ENCODE results near the gene MED25.

The MED25 gene

GRCh38 chr19:49837425-49837824, 19.3 kb downstream of the MED25 start:
- no peak for TF ChIP-seq CTCF (IDR thresholded peaks at IDR 0.05; ENCODE audit: poor library complexity, severe bottlenecking)
- no peak overlapping the region for H3K27ac ChIP-seq (ENCODE audit: poor library complexity, severe bottlenecking)
- H3K4me1 ChIP-seq (ENCODE audit: insufficient read depth, poor library complexity, severe bottlenecking), result no peaks in the 10 kb centered on the region
- peaks cover 57% of the 10 kb centered on the region for H3K36me3 ChIP-seq (ENCODE audit: low read depth)
- no peak overlapping the region for H3K4me3 ChIP-seq (ENCODE audit: severe bottlenecking)
- no peaks in the 10 kb centered on the region for H3K9me3 ChIP-seq (ENCODE audit: severe bottlenecking)
- H3K27me3 ChIP-seq (ENCODE audit: insufficient read depth, poor library complexity, severe bottlenecking), result no peaks in the 10 kb centered on the region
- ATAC-seq (ENCODE audit: low read depth) (no peak), DNase-seq (ENCODE audit: low spot score) (no peak)

GRCh38 chr19:49838885-49839588, 20.9 kb downstream of the MED25 start:
- H3K27ac ChIP-seq (ENCODE audit: poor library complexity, severe bottlenecking), result no peak overlapping the region
- no peaks in the 10 kb centered on the region for H3K27me3 ChIP-seq (ENCODE audit: insufficient read depth, poor library complexity, severe bottlenecking)
- no peak for ATAC-seq (ENCODE audit: low read depth)
- peaks cover 45% of the 10 kb centered on the region for H3K36me3 ChIP-seq (ENCODE audit: low read depth)
- H3K4me3 ChIP-seq (ENCODE audit: severe bottlenecking), result no peak overlapping the region
- no peak for DNase-seq (ENCODE audit: low spot score)
- H3K4me1 ChIP-seq (ENCODE audit: insufficient read depth, poor library complexity, severe bottlenecking), result no peaks in the 10 kb centered on the region
- TF ChIP-seq CTCF (IDR thresholded peaks at IDR 0.05; ENCODE audit: poor library complexity, severe bottlenecking), result no peak
- H3K9me3 ChIP-seq (ENCODE audit: severe bottlenecking), result no peaks in the 10 kb centered on the region

- TF ChIP-seq CTCF (IDR thresholded peaks at IDR 0.05; ENCODE audit: poor library complexity, severe bottlenecking), result no peak
- Histone ChIP-seq H3K9me3 (ENCODE audit: severe bottlenecking) (no peaks in the 10 kb centered on the region), H3K4me3 (ENCODE audit: severe bottlenecking) (no peak overlapping the region), H3K36me3 (ENCODE audit: low read depth) (peaks cover 42% of the 10 kb centered on the region), H3K27me3 (ENCODE audit: insufficient read depth, poor library complexity, severe bottlenecking) (no peaks in the 10 kb centered on the region), H3K4me1 (ENCODE audit: insufficient read depth, poor library complexity, severe bottlenecking) (no peaks in the 10 kb centered on the region), H3K27ac (ENCODE audit: poor library complexity, severe bottlenecking) (no peak overlapping the region)
- no peak for DNase-seq (ENCODE audit: low spot score)
- ATAC-seq (ENCODE audit: low read depth), result no peak
These were observed 21.6 kb downstream of the MED25 start for GRCh38 chr19:49839713-49840112.

GRCh38 chr19:49840321-49840720, 22.2 kb downstream of the MED25 start:
- peaks cover 35% of the 10 kb centered on the region for H3K36me3 ChIP-seq (ENCODE audit: low read depth)
- ATAC-seq (ENCODE audit: low read depth) (no peak), DNase-seq (ENCODE audit: low spot score) (no peak)
- no peaks in the 10 kb centered on the region for H3K27me3 ChIP-seq (ENCODE audit: insufficient read depth, poor library complexity, severe bottlenecking)
- no peak overlapping the region for H3K4me3 ChIP-seq (ENCODE audit: severe bottlenecking)
- no peaks in the 10 kb centered on the region for H3K9me3 ChIP-seq (ENCODE audit: severe bottlenecking)
- no peak for TF ChIP-seq CTCF (IDR thresholded peaks at IDR 0.05; ENCODE audit: poor library complexity, severe bottlenecking)
- H3K27ac ChIP-seq (ENCODE audit: poor library complexity, severe bottlenecking), result no peak overlapping the region
- H3K4me1 ChIP-seq (ENCODE audit: insufficient read depth, poor library complexity, severe bottlenecking), result no peaks in the 10 kb centered on the region

GRCh38 chr19:49840736-49841249, 22.7 kb downstream of the MED25 start:
- Histone ChIP-seq H3K27ac (ENCODE audit: poor library complexity, severe bottlenecking) (no peak overlapping the region), H3K27me3 (ENCODE audit: insufficient read depth, poor library complexity, severe bottlenecking) (no peaks in the 10 kb centered on the region), H3K9me3 (ENCODE audit: severe bottlenecking) (no peaks in the 10 kb centered on the region), H3K4me3 (ENCODE audit: severe bottlenecking) (no peak overlapping the region), H3K4me1 (ENCODE audit: insufficient read depth, poor library complexity, severe bottlenecking) (no peaks in the 10 kb centered on the region), H3K36me3 (ENCODE audit: low read depth) (peaks cover 34% of the 10 kb centered on the region)
- ATAC-seq (ENCODE audit: low read depth) (no peak), DNase-seq (ENCODE audit: low spot score) (no peak)
- no peak for TF ChIP-seq CTCF (IDR thresholded peaks at IDR 0.05; ENCODE audit: poor library complexity, severe bottlenecking)
